H1 (cell line): ENCODE results near the gene TBKBP1. TPM values are rescaled to one million over a fixed set of nuclear protein-coding genes. Genes with fewer than 3 reads are reported as not detected.

Source experiments
- CTCF ChIA-PET: fragments of 300-600 bp; sonication (Branson Sonifier 250); formaldehyde crosslinking; loops from one replicate; lab custom pipeline; 2021; ENCODE audit not compliant: partially characterized antibody; lab: Charles Lee
- POLR2A ChIA-PET: fragments of 300-600 bp; sonication (Branson Sonifier 250); formaldehyde crosslinking; loops from one replicate; lab custom pipeline; 2021; ENCODE audit warnings: inconsistent platforms; ENCODE audit not compliant: partially characterized antibody; lab: Charles Lee
- DNase-seq, 2 experiments: peaks; one replicate each; pipeline versions ENCODE4 v3.0.0 to v3.0.0-alpha.2; 2010 to 2022; ENCODE audit warnings: low spot score in 2 of 2, low read depth in 1 of 2, mixed read lengths in 1 of 2
- FAIRE-seq: peaks from 2 replicates; lab custom pipeline; 2011; peaks lifted over from hg19 to GRCh38; lab: Jason Lieb, UNC
- H2AFZ ChIP-seq: 2 replicates; pipeline ENCODE4 v1.8.1; 2012; ENCODE audit warnings: low read length, inconsistent platforms
- H2AK5ac ChIP-seq: 2 replicates; pipeline ENCODE4 v1.6.1; 2013; ENCODE audit warnings: low read depth, low read length
- H2BK120ac ChIP-seq: replicated peaks from 2 replicates; pipeline ENCODE3; 2013; ENCODE audit warnings: low read depth, low read length, inconsistent platforms
- H2BK12ac ChIP-seq: 2 replicates; pipeline ENCODE4 v1.6.1; 2013; ENCODE audit warnings: low read depth, low read length
- H2BK15ac ChIP-seq: 2 replicates; pipeline ENCODE4 v1.6.1; 2013; ENCODE audit warnings: low read length
- H2BK20ac ChIP-seq: 2 replicates; pipeline ENCODE4 v1.6.1; 2013; ENCODE audit warnings: low read length
- H2BK5ac ChIP-seq: 2 replicates; pipeline ENCODE4 v1.6.1; 2013; ENCODE audit warnings: low read depth, low read length
- H3K14ac ChIP-seq: 2 replicates; pipeline ENCODE4 v1.6.1; 2013; ENCODE audit warnings: inconsistent platforms; ENCODE audit not compliant: insufficient read length
- H3K18ac ChIP-seq: 2 replicates; pipeline ENCODE4 v1.6.1; 2013; ENCODE audit warnings: low read length; ENCODE audit errors: extremely low read depth
- H3K23ac ChIP-seq: 2 replicates; pipeline ENCODE4 v1.6.1; 2013; ENCODE audit warnings: inconsistent platforms; ENCODE audit not compliant: insufficient read length
- H3K23me2 ChIP-seq: 2 replicates; pipeline ENCODE4 v1.6.1; 2013; ENCODE audit warnings: low read depth, low read length
- H3K27ac ChIP-seq: 2 replicates; pipeline ENCODE4 v1.6.1; 2011; ENCODE audit warnings: low read depth, low read length, inconsistent platforms
- H3K27me3 ChIP-seq, 4 experiments: replicated peaks in 1 of 4; 1 replicate in 1 of 4; 2 replicates in 3 of 4; pipeline versions ENCODE4 v1.6.1 to v1.8.1; 2011 to 2013; ENCODE audit warnings: low read length in 3 of 4, mild to moderate bottlenecking in 3 of 4, inconsistent platforms in 2 of 4, mixed read lengths in 2 of 4, moderate library complexity in 1 of 4; ENCODE audit not compliant: control insufficient read depth in 3 of 4, insufficient read depth in 3 of 4; ENCODE audit errors: extremely low read depth in 1 of 4
- H3K36me3 ChIP-seq, 4 experiments: 2 replicates each; pipeline versions ENCODE4 v1.6.1 to v1.8.1; 2011 to 2013; ENCODE audit warnings: mild to moderate bottlenecking in 4 of 4, low read length in 3 of 4, moderate library complexity in 2 of 4, control low read depth in 1 of 4, inconsistent platforms in 1 of 4; ENCODE audit not compliant: insufficient read depth in 4 of 4, control insufficient read depth in 2 of 4
- H3K4ac ChIP-seq: replicated peaks from 2 replicates; pipeline ENCODE3; 2013; ENCODE audit warnings: low read length, low read depth, mixed read lengths, inconsistent platforms; ENCODE audit not compliant: insufficient read length
- H3K4me1 ChIP-seq, 4 experiments: replicated peaks in 1 of 4; 1 replicate in 1 of 4; 2 replicates in 3 of 4; pipeline versions ENCODE4 v1.6.1 to v1.8.1; 2011 to 2013; ENCODE audit warnings: low read length in 3 of 4, inconsistent platforms in 2 of 4, mixed read lengths in 1 of 4; ENCODE audit not compliant: insufficient read depth in 4 of 4, control insufficient read depth in 3 of 4
- H3K4me2 ChIP-seq, 2 experiments: 2 replicates each; pipeline versions ENCODE4 v1.6.1 to v1.8.1; 2011 to 2013; ENCODE audit warnings: low read depth in 2 of 2, low read length in 2 of 2, control low read depth in 1 of 2, inconsistent platforms in 1 of 2, mild to moderate bottlenecking in 1 of 2; ENCODE audit not compliant: insufficient read depth in 1 of 2
- H3K4me3 ChIP-seq, 4 experiments: fragments of 200-600, 300-600 bp in 1 of 4; sonication (generic), shearing (Covaris generic), sonication (Bioruptor Twin) in 1 of 4; 2 replicates each; pipeline versions ENCODE4 v1.5.1 to v1.8.1; 2011 to 2016; ENCODE audit warnings: low read length in 4 of 4, low read depth in 3 of 4, control low read depth in 2 of 4, inconsistent platforms in 2 of 4, mild to moderate bottlenecking in 2 of 4, mixed read lengths in 1 of 4, moderate library complexity in 1 of 4; ENCODE audit not compliant: insufficient read depth in 2 of 4; ENCODE audit errors: extremely low read depth in 1 of 4
- H3K56ac ChIP-seq: replicated peaks from 2 replicates; pipeline ENCODE3; 2013; ENCODE audit warnings: low read depth, mild to moderate bottlenecking, mixed read lengths, low read length, inconsistent platforms; ENCODE audit not compliant: insufficient read length
- H3K79me1 ChIP-seq: 2 replicates; pipeline ENCODE4 v1.6.1; 2013; ENCODE audit warnings: low read depth, low read length, control low read depth
- H3K79me2 ChIP-seq, 2 experiments: 2 replicates each; pipeline versions ENCODE4 v1.6.1 to v1.8.1; 2012 to 2013; ENCODE audit warnings: low read length in 2 of 2, mild to moderate bottlenecking in 2 of 2, inconsistent platforms in 1 of 2; ENCODE audit not compliant: insufficient read depth in 2 of 2, control insufficient read depth in 1 of 2
- H3K9ac ChIP-seq, 4 experiments: replicated peaks in 1 of 4; 1 replicate in 1 of 4; 2 replicates in 3 of 4; pipeline versions ENCODE4 v1.6.1 to v1.8.1; 2011 to 2013; ENCODE audit warnings: low read depth in 3 of 4, low read length in 3 of 4, control low read depth in 2 of 4, mild to moderate bottlenecking in 2 of 4, moderate library complexity in 2 of 4, inconsistent platforms in 1 of 4; ENCODE audit errors: extremely low read depth in 1 of 4
- H3K9me3 ChIP-seq, 2 experiments: 2 replicates each; pipeline versions ENCODE4 v1.6.1 to v1.8.1; 2012 to 2013; ENCODE audit warnings: mild to moderate bottlenecking in 2 of 2, moderate library complexity in 2 of 2, control low read depth in 1 of 2, inconsistent platforms in 1 of 2, low read depth in 1 of 2, low read length in 1 of 2, mixed read lengths in 1 of 2; ENCODE audit not compliant: insufficient read depth in 2 of 2
- H4K20me1 ChIP-seq, 2 experiments: replicated peaks in 1 of 2; 2 replicates each; pipeline versions ENCODE3 to v1.8.1; 2011 to 2013; ENCODE audit warnings: inconsistent platforms in 2 of 2, low read length in 2 of 2, mild to moderate bottlenecking in 1 of 2; ENCODE audit not compliant: insufficient read depth in 2 of 2, control insufficient read depth in 1 of 2
- H4K5ac ChIP-seq: 2 replicates; pipeline ENCODE4 v1.6.1; 2013; ENCODE audit warnings: low read length, low read depth, mixed read lengths, inconsistent platforms; ENCODE audit not compliant: insufficient read length
- H4K8ac ChIP-seq: 2 replicates; pipeline ENCODE4 v1.8.0; 2013; ENCODE audit warnings: mild to moderate bottlenecking, moderate library complexity, low read length, inconsistent platforms; ENCODE audit not compliant: insufficient read depth; ENCODE audit errors: extremely low read depth
- H4K91ac ChIP-seq: replicated peaks from 2 replicates; pipeline ENCODE3; 2013; ENCODE audit warnings: low read length, mixed read lengths, inconsistent platforms; ENCODE audit not compliant: insufficient read length
- ATF3 ChIP-seq: IDR thresholded peaks from 2 replicates; pipeline ENCODE4 v1.6.1; 2011; ENCODE audit warnings: low read depth, mild to moderate bottlenecking, low read length; ENCODE audit not compliant: insufficient read depth
- KDM5A ChIP-seq: fragments of 200-600 bp; IDR thresholded peaks from 2 replicates; pipeline ENCODE4 v1.7.1; 2012; ENCODE audit warnings: mild to moderate bottlenecking, low read length, inconsistent platforms, mixed read lengths
- SP2 ChIP-seq: IDR thresholded peaks from 2 replicates; pipeline ENCODE4 v1.6.1; 2012; ENCODE audit warnings: mild to moderate bottlenecking, low read length, inconsistent platforms
- WGBS, 2 experiments: shearing (Covaris generic) in 1 of 2; methylation state at CpG; one replicate each; pipeline versions ENCODE4 v1.1.6 to v1.1.7; 2013 to 2015; ENCODE audit warnings: low lambda C conversion rate in 2 of 2, mixed read lengths in 2 of 2, inconsistent platforms in 1 of 2, low coverage in 1 of 2, missing lambda C conversion rate in 1 of 2; ENCODE audit not compliant: insufficient replicate concordance in 2 of 2, insufficient coverage in 1 of 2, insufficient read length in 1 of 2; ENCODE audit errors: extremely low coverage in 1 of 2, missing lambda C conversion rate in 1 of 2; 5-methylcytosine and 5-hydroxymethylcytosine counted together
- polyA plus RNA-seq, 7 experiments: library from polyadenylated mRNA; depleted of rRNA in 3 of 7; stranded (reverse) in 5 of 7; unstranded in 2 of 7; fragments of >200 nt in 5 of 7; fragments of 200-250 nt in 2 of 7; gene quantifications; 1 replicate in 5 of 7; 2 replicates in 1 of 7; 4 replicates in 1 of 7; pipeline versions ENCODE4 v1.2.1 to v1.2.3, GENCODE V29; 2011 to 2013; ENCODE audit warnings: missing spikeins in 2 of 7, mixed read lengths in 2 of 7
- total RNA-seq: library from RNA; stranded (reverse); fragmentation: NEBNext Ultra II Directional; extraction: Animal tissue kit (Norgen Biotek cat#: 25700); gene quantifications from 2 replicates; pipeline ENCODE4 v1.2.1, GENCODE V29; 2021

TBKBP1 gene
- total and polyA plus RNA-seq, 2 of the 8 experiments (the other 6 are each of a cell fraction or from before 2014, with no cell fraction given) = 6.3 to 15.1 TPM

GRCh38 chr17:47699536-47699840 is 5.5 kb downstream of the TBKBP1 start:
- whole genome bisulfite sequencing, 2 experiments = 93% methylated on average over 4 of the region's 4 CpGs; no CpG with 5 or more reads in 1 of the 2 experiments
- no peaks in the 10 kb centered on the region for H3K9me3 ChIP-seq

More at GRCh38 chr17:47699536-47699840, 5.5 kb downstream of the TBKBP1 start:
- no peak overlapping the region for H2BK120ac ChIP-seq
- no peak overlapping the region for H3K27ac ChIP-seq
- no peak for DNase-seq
- H2BK12ac ChIP-seq = no peak overlapping the region
- ChIA-PET CTCF (interaction anchor here (0.6 to 19.8 kb wide), 17 partner anchors 9 to 1475 kb away, joined by 3 to 441 read pairs (median 5); partner anchors contain the start of genes KPNB1 and TBX21), POLR2A (interaction anchor here (0.7 to 41.8 kb wide), 4 partner anchors 9 to 196 kb away, joined by 3 to 1575 read pairs (median 4); partner anchors contain the start of gene KPNB1)
- no peak overlapping the region for H4K5ac ChIP-seq
- H2AK5ac ChIP-seq = no peak overlapping the region
- no peak overlapping the region for H2AFZ ChIP-seq
- no peak overlapping the region for H2BK15ac ChIP-seq
- H3K23me2 ChIP-seq = peaks cover 10% of the 10 kb centered on the region
- no peak overlapping the region for H4K91ac ChIP-seq
- H3K4me1 ChIP-seq = peaks cover 0 to 9% (median 7%) of the 10 kb centered on the region in 4 experiments; a peak in 6 of 7 replicates
- H2BK20ac ChIP-seq = no peak overlapping the region
- no peaks in the 10 kb centered on the region; the same call in 1 of the 2 replicates for H3K79me1 ChIP-seq
- H4K8ac ChIP-seq = no peak overlapping the region; the same call in 1 of the 2 replicates
- no peak for FAIRE-seq
- H3K36me3 ChIP-seq = peaks cover 0 to 3% (median 0%) of the 10 kb centered on the region in 4 experiments; a peak in 1 of 8 replicates
- H3K14ac ChIP-seq = no peak overlapping the region
- H2BK5ac ChIP-seq = no peak overlapping the region
- no peak overlapping the region for H3K4me3 ChIP-seq
- no peak overlapping the region for H3K4ac ChIP-seq
- H3K18ac ChIP-seq = no peak overlapping the region
- H3K4me2 ChIP-seq = no peak overlapping the region
- TF ChIP-seq KDM5A (no peak), SP2 (no peak), ATF3 (no peak)
- no peak overlapping the region for H3K56ac ChIP-seq
- H4K20me1 ChIP-seq = peaks cover 0 to 3% of the 10 kb centered on the region in 2 experiments
- H3K79me2 ChIP-seq = no peaks in the 10 kb centered on the region; a peak in 1 of 4 replicates
- H3K23ac ChIP-seq = no peak overlapping the region
- H3K9ac ChIP-seq = no peak overlapping the region
- no peaks in the 10 kb centered on the region; a peak in 1 of 7 replicates for H3K27me3 ChIP-seq
